Suprapubic skin (tissue), 4 donors: ENCODE data around the gene PDZD7. TPM values are rescaled to one million over a fixed set of nuclear protein-coding genes. Genes with fewer than 3 reads are reported as not detected.

ENCODE experiments used
- DNase-seq, 2 donors: peaks; one replicate each; pipeline ENCODE4 v3.0.0-alpha.2; 2019; ENCODE audit warnings: low spot score in 2 of 2
- H3K27ac ChIP-seq: fragments of 200-600 bp; sonication (generic); one replicate; pipeline ENCODE4 v1.5.1; 2019
- H3K27me3 ChIP-seq: fragments of 200-600 bp; sonication (generic); one replicate; pipeline ENCODE4 v1.5.1; 2019
- H3K36me3 ChIP-seq: fragments of 200-600 bp; sonication (generic); one replicate; pipeline ENCODE4 v1.5.1; 2019
- H3K4me1 ChIP-seq: fragments of 200-600 bp; sonication (generic); one replicate; pipeline ENCODE4 v1.5.1; 2019
- H3K4me3 ChIP-seq: fragments of 200-600 bp; sonication (generic); one replicate; pipeline ENCODE4 v1.5.1; 2019; ENCODE audit warnings: mild to moderate bottlenecking
- H3K9me3 ChIP-seq: fragments of 200-600 bp; sonication (generic); one replicate; pipeline ENCODE4 v1.5.1; 2019
- EP300 ChIP-seq: sonication (generic); formaldehyde crosslinking; IDR thresholded peaks from one replicate; pipeline ENCODE4 v1.6.1; 2017; ENCODE audit warnings: antibody characterized with exemption
- POLR2A ChIP-seq, 2 donors: fragments of 450-650 bp; IDR thresholded peaks; one replicate each; pipeline ENCODE4 v1.6.1; 2017; ENCODE audit warnings: antibody characterized with exemption in 2 of 2, mild to moderate bottlenecking in 2 of 2, moderate library complexity in 2 of 2
- POLR2AphosphoS5 ChIP-seq, 3 donors: sonication (generic); formaldehyde crosslinking; IDR thresholded peaks; one replicate each; pipeline ENCODE4 v1.6.1; 2017; ENCODE audit warnings: antibody characterized with exemption in 3 of 3
- WGBS: methylation state at CpG from one replicate; pipeline ENCODE4 v1.1.5; 2018; 5-methylcytosine and 5-hydroxymethylcytosine counted together
- total RNA-seq, 4 donors: library from RNA; depleted of rRNA; stranded (reverse); fragments of >200 nt; gene quantifications; one replicate each; pipeline ENCODE4 v1.1.0, GENCODE V29; 2016
- TF ChIP-seq, protein P1 (sequence below), 2 donors: fragments of 200-600 bp in 1 of 2; fragments of 450-650 bp in 1 of 2; sonication (generic) in 1 of 2; IDR thresholded peaks; one replicate each; pipeline ENCODE4 v1.5.1; 2016 to 2019; ENCODE audit warnings: antibody characterized with exemption in 2 of 2, mild to moderate bottlenecking in 1 of 2, moderate library complexity in 1 of 2

Gene PDZD7
- total RNA-seq, 4 donors from 2014 or later = 1.2 to 6.0 (median 1.8) TPM

DNA sequence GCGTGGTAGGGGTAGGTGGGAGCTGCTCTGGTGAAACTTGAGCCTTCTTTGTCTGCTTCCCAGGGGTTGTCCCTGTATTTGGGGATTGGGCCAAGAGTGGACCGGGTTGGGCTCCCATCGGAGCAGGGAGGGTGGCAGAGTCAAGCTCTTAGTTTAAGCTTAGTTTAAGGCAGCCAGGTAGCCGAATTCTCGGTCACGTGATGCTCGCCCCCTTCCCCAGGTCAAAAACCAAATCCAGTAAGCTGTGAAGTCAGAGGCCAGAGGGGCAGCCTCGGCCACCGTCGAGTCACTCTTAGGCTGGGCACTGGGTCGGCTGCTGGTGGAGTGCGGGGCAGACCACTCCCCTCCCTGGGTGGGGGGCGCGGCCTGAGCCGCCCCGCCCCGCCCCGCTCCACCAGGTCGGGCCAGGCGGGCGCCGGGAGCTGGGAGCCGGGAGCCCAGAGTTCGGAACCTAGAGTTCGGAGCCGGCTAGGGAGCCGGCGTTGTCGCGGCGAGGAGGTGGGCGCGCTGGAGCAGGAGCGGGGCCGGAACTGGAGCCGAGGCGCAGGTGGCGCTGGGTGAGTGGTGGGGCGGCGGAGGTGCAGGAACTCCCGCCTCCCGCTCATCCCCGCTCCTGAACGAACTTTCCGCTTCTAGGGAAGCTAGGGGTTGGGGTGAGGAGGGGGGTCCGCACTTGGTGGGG is 34.1 kb downstream of the PDZD7 start:
- H3K9me3 ChIP-seq = no peaks in the 10 kb centered on the region
- H3K4me3 ChIP-seq = peak overlapping the region; percentile 81
- H3K27ac ChIP-seq = peak overlapping the region; percentile 98
- WGBS = 20% methylated on average over 5 of the region's 46 CpGs
- TF ChIP-seq, protein P1, sequence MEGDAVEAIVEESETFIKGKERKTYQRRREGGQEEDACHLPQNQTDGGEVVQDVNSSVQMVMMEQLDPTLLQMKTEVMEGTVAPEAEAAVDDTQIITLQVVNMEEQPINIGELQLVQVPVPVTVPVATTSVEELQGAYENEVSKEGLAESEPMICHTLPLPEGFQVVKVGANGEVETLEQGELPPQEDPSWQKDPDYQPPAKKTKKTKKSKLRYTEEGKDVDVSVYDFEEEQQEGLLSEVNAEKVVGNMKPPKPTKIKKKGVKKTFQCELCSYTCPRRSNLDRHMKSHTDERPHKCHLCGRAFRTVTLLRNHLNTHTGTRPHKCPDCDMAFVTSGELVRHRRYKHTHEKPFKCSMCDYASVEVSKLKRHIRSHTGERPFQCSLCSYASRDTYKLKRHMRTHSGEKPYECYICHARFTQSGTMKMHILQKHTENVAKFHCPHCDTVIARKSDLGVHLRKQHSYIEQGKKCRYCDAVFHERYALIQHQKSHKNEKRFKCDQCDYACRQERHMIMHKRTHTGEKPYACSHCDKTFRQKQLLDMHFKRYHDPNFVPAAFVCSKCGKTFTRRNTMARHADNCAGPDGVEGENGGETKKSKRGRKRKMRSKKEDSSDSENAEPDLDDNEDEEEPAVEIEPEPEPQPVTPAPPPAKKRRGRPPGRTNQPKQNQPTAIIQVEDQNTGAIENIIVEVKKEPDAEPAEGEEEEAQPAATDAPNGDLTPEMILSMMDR (IDR thresholded peaks at IDR 0.05) = no peak
- TF ChIP-seq EP300 = no peak
- TF ChIP-seq POLR2A (IDR thresholded peaks at IDR 0.05) = no peak
- no peak for TF ChIP-seq POLR2AphosphoS5 (IDR thresholded peaks at IDR 0.05)
- H3K36me3 ChIP-seq = peaks cover 12% of the 10 kb centered on the region
- H3K27me3 ChIP-seq = no peaks in the 10 kb centered on the region
- peaks cover 44% of the 10 kb centered on the region for H3K4me1 ChIP-seq
- no peak for DNase-seq

DNA sequence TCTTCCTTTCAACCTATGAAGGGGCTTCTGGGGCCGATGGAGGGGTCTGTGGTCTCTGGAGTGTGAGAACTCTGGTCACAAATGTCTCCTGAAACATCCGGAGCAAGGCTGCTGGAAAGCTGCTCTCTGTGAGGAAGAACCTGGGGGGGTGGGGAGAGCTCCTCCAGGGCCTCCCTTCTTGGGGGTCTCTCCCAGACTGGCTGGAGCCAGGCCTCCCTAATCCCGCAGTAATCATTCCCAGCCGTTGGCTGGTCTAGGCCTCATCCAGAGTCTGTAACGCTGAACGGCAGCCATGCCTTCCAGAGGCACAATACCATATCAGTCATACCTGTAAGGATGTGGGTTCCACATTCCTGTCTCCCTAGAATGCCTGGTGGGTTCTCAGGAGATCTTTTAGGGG is 35.7 kb downstream of the PDZD7 start:
- DNase-seq = no peak
- H3K4me1 ChIP-seq = peaks cover 27% of the 10 kb centered on the region
- TF ChIP-seq POLR2A (IDR thresholded peaks at IDR 0.05) (no peak), POLR2AphosphoS5 (IDR thresholded peaks at IDR 0.05) (no peak), EP300 (no peak)
- TF ChIP-seq, protein P1 (IDR thresholded peaks at IDR 0.05) = no peak
- H3K27ac ChIP-seq = no peak overlapping the region
- no peaks in the 10 kb centered on the region for H3K27me3 ChIP-seq
- no peaks in the 10 kb centered on the region for H3K9me3 ChIP-seq
- H3K4me3 ChIP-seq = no peak overlapping the region
- H3K36me3 ChIP-seq = peaks cover 26% of the 10 kb centered on the region
- 77% methylated on average over 5 of the region's 6 CpGs for WGBS

DNA sequence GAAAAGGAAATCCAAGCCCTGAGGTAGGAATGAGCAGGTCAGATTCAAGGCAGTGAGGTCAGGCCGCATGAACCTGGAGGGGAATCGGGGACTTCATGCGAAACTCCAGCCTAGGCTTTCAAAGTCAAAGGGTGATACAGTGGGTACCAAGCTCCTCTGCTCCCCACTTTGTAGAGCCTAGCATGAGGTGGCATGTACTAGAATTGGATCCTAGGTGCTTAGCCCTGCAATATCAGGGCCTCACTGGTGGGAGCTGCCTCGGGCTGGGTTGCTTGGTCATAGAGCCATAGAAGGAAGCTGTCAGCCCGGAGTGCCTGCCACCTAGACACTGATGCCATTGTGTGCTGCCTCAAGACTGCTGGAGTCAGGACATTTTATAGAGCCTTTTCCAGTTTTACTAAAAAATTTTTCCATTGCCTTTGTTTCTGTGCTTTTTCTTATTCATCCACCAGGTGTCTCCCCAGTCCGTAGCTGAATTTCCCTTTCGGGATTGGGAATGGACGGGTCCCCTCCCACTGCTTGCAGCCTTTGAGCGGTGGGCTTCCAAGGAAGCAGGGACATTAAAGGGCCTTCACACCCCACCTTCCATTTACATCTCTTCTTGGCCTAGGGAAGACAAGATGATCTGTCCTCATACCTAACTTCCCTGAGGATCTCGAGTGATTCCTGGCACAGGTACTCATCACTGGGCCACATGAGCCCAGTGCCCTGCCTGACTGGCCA is 36.8 kb downstream of the PDZD7 start:
- Histone ChIP-seq H3K4me3 (no peak overlapping the region), H3K36me3 (peaks cover 34% of the 10 kb centered on the region), H3K27ac (peak overlapping the region; percentile 3), H3K27me3 (no peaks in the 10 kb centered on the region), H3K9me3 (no peaks in the 10 kb centered on the region), H3K4me1 (peaks cover 36% of the 10 kb centered on the region)
- no peak for TF ChIP-seq EP300
- TF ChIP-seq, protein P1 (IDR thresholded peaks at IDR 0.05) = peak in 1 of 2 donors; percentile 62
- no peak for DNase-seq
- 47% methylated on average over 10 of the region's 10 CpGs for WGBS

DNA sequence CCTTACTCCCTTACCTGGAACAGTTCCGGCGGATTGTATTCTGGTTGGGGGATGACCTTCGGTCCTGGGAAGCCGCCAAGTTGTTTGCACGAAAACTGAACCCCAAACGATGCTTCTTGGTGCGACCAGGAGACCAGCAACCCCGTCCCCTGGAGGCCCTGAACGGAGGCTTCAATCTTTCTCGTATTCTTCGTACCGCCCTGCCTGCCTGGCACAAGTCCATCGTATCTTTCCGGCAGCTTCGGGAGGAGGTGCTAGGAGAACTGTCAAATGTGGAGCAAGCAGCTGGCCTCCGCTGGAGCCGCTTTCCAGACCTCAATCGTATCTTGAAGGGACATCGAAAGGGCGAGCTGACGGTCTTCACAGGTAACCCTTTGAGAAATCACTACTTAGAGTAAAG is 41.8 kb downstream of the PDZD7 start:
- DNase-seq = no peak
- peaks cover 36% of the 10 kb centered on the region for H3K36me3 ChIP-seq
- H3K27me3 ChIP-seq = no peaks in the 10 kb centered on the region
- peaks cover 39% of the 10 kb centered on the region for H3K4me1 ChIP-seq
- WGBS = 93% methylated on average over 21 of the region's 21 CpGs
- no peaks in the 10 kb centered on the region for H3K9me3 ChIP-seq
- H3K27ac ChIP-seq = no peak overlapping the region
- H3K4me3 ChIP-seq = no peak overlapping the region
- TF ChIP-seq EP300 = no peak
- no peak for TF ChIP-seq POLR2AphosphoS5 (IDR thresholded peaks at IDR 0.05)
- TF ChIP-seq, protein P1 (IDR thresholded peaks at IDR 0.05) = no peak
- no peak for TF ChIP-seq POLR2A (IDR thresholded peaks at IDR 0.05)

DNA sequence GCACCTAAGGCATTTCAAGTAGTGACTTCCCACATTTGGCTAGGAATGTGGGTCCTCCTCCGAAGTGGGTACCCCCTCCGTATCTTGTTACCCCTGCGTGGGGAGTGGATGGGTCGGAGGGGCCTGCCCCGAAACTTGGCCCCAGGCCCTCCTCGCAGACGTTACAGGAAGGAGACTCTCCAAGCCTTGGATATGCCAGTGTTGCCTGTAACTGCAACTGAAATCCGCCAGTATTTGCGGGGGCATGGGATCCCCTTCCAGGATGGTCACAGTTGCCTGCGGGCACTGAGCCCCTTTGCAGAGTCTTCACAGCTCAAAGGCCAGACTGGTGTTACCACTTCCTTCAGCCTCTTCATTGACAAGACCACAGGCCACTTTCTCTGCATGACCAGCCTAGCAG is 42.8 kb downstream of the PDZD7 start:
- peaks cover 44% of the 10 kb centered on the region for H3K36me3 ChIP-seq
- H3K27ac ChIP-seq = no peak overlapping the region
- no peaks in the 10 kb centered on the region for H3K9me3 ChIP-seq
- no peaks in the 10 kb centered on the region for H3K27me3 ChIP-seq
- peaks cover 39% of the 10 kb centered on the region for H3K4me1 ChIP-seq
- no peak for DNase-seq
- 69% methylated on average over 8 of the region's 10 CpGs for WGBS
- H3K4me3 ChIP-seq = peak overlapping the region; percentile 83
- TF ChIP-seq EP300 (no peak), POLR2A (IDR thresholded peaks at IDR 0.05) (no peak), POLR2AphosphoS5 (IDR thresholded peaks at IDR 0.05) (no peak)
- TF ChIP-seq, protein P1 (IDR thresholded peaks at IDR 0.05) = no peak
